Measurements from ENCODE around the gene CBX3.

DNA sequence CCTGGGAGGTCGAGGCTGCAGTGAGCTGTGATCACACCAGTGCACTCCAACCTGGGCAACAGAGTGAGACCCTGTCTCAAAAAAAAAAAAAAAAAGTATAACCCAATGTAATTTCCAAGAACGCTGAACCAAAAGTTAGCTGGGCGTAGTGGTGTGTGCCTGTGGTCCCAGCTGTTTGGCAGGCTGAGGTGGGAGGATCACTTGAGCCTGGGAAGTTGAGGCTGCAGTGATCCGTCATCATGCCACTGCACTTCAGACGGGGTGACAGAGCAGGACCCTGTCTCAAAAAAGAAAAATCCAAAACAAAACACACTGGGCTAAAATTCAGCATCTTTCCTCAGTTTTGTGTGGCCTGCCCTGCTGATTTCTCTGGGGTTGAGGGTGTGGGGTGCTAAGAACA is 22.1 kb upstream of the CBX3 start:
- TF ChIP-seq, protein P1, sequence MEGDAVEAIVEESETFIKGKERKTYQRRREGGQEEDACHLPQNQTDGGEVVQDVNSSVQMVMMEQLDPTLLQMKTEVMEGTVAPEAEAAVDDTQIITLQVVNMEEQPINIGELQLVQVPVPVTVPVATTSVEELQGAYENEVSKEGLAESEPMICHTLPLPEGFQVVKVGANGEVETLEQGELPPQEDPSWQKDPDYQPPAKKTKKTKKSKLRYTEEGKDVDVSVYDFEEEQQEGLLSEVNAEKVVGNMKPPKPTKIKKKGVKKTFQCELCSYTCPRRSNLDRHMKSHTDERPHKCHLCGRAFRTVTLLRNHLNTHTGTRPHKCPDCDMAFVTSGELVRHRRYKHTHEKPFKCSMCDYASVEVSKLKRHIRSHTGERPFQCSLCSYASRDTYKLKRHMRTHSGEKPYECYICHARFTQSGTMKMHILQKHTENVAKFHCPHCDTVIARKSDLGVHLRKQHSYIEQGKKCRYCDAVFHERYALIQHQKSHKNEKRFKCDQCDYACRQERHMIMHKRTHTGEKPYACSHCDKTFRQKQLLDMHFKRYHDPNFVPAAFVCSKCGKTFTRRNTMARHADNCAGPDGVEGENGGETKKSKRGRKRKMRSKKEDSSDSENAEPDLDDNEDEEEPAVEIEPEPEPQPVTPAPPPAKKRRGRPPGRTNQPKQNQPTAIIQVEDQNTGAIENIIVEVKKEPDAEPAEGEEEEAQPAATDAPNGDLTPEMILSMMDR (IDR thresholded peaks at IDR 0.05) = no peak
- TF ChIP-seq POLR2A (IDR thresholded peaks at IDR 0.05) = no peak
